Measurements from ENCODE around the gene RASGRP3. TPM values are rescaled to one million over a fixed set of nuclear protein-coding genes. Genes with fewer than 3 reads are reported as not detected.
A peak's percentile ranks its signal among the peaks of the same experiment; 100 is the strongest.

Gene RASGRP3
- total RNA-seq, 1 donor from 2014 or later: 202 TPM

DNA sequence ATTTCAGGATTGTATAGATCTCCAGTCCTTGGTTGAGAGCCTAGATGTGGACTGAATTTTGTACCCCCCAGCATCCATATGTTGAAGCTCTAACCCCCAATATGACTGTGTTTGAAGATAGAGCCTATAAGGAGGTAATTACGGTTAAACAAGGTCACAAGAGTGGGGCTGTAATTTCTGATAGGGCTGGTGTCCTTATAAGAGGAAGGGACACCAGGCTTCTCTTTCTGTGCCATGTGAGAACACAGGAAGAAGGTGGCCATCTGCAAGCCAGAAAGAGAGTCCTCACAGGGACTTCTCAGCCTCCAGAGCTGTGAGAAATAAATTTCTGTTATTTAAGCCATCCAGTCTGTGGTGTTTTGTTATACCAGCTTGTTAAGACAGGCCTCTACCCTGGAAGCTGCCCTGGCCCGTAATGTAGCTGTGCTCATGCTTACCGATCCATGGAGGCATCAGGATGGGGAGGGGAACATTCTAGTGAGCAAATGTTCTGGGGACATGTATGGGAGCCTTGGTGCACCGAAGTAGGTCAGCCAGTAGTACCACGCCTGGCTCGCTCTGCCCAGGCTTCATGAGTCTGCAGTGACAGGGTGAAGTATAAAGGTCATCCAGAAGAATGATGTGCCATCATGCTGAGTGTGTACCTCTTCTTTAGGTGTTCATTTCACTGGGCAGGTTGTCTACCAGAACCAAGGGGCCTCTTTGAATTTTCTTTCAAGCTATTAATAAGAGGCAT, 16.1 kb downstream of the RASGRP3 start:
- no peak for DNase-seq

DNA sequence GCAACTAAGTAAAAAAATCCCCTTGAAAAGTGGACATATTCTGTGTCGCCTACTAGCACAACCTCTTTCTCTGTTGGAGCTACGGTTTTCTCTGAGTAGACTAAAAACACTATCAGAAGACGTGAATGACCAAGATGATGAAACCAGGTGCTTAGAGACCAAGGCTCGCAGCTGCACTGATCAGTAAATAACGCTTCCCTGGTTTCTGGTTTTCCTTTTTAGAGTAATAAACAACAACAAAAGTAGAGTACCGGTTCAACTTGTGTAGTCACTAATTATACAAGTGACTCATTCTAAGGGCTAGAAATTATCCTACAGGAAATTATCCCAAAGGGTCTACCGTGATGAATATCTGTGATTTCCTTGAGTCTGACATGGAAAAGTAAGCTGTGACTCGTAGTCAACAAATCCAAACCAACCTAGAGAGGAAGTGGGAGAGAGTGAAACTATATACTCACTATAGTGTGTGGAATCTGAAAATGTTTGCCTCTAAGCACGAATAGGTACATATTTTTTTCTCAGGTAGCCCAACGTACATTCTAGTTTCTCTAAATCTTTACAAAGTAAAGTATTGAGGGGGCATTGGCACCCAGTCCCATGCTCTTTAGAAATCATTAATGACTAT, 17.8 kb downstream of the RASGRP3 start:
- peak; percentile 56 for DNase-seq

DNA sequence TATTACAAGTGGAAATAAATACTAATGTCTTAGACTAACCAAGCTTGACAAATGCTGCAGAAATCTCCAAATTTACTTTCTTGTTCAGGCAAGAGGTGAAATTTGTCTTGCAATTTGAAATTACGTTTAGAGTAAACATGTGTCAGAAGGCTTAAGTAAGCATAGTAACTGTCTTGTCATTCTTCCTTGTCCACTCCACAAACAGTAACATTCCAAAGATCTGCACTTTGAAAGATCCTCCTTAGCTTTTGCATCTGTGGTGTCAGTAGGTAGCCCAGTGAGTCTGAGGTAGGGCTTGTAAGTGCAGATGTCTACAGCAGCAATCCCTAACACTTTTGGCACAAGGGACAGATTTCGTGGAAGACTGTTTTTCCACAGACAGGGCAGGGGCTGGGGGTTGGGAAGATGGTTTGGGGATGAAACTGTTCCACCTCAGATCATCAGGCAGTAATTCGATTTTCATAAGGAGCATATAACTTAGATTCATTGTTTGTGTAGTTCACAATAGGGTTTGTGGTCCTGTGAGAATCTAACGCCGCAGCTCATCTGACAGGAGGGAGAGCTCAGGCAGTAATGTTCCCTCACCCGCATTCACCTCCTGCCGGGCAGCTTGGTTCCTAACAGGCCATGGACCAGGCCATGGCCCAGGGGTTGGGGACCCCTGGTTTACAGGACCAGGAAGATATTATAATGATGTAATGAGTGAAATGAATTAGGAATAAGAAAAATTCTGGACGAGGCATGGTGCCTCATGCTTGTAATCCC, 18.6 kb downstream of the RASGRP3 start:
- no peak for DNase-seq

DNA sequence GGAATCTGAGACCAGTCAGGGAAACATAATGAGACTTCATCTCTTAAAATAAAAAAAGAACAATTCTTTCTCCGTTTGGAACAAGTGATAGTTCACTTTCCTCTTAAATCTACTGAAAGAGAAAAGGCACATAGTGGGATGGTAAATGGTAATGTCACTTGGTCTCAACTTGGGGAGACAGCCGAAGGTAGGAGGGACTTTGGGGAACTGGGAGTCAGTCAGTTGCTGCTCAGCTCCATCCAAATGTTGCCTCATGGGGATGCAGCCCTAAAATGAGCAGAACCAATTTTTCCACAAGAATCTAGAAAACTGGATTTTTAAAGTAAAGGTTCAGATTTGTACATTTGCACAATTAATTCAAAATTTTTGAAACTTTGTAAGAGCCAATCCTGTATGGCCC, 19.2 kb downstream of the RASGRP3 start:
- DNase-seq: no peak

DNA sequence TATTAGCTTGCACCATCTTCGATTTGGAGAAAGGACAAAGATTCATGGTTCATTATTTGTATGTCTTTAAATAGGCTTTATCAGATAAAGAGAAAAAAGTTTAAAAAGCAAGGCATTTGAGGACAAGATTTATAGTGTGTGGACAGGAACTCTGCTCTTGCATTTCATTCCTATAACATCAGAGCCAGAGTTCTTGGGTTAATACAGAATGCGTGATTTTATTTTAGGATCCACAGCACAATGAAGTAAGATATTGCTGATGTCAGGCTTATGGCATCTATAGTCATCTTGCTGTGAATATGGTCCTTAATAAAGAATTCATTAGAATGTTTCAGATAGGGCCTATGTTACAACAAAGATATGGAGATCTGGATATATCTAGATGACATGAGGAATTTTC, 19.7 kb downstream of the RASGRP3 start:
- DNase-seq: no peak

DNA sequence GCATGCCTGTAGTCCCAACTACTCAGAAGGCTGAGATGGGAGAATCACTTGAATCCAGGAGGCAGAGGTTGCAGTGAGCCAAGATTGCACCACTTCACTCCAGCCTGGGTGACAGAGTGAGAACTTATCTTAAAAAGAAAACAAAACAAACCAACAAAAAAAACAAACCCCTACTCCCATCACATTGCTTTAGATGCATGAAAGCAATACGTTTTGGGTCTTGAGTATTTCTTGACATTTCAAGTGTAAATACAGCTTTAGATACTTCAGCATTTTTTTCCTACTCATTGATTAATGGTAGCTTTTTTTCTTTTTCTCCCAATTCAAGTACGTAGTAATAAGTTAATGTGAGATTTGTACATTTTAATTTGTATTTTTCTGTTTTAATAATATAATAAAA, 20.3 kb downstream of the RASGRP3 start:
- no peak for DNase-seq

DNA sequence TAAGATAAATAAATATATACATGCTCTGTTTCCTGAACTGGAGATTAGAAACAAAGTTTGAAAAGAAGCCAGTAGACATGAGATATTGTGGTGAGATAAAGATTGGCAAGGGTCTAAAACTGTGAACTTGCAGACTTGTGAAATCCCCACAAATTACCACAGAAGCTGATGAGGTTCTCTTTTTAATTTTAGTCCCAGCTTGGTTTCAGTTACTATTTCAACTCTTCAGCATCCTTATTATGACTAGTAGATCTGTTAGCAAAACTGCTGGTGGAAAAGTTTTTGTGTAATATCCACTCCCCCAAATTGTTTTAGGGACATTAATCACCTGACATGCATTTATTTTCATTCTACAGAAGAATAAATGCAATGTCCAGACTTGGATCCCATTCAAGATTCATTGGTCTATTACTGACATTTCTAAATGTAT, 20.8 kb downstream of the RASGRP3 start:
- DNase-seq: peak; percentile 66

DNA sequence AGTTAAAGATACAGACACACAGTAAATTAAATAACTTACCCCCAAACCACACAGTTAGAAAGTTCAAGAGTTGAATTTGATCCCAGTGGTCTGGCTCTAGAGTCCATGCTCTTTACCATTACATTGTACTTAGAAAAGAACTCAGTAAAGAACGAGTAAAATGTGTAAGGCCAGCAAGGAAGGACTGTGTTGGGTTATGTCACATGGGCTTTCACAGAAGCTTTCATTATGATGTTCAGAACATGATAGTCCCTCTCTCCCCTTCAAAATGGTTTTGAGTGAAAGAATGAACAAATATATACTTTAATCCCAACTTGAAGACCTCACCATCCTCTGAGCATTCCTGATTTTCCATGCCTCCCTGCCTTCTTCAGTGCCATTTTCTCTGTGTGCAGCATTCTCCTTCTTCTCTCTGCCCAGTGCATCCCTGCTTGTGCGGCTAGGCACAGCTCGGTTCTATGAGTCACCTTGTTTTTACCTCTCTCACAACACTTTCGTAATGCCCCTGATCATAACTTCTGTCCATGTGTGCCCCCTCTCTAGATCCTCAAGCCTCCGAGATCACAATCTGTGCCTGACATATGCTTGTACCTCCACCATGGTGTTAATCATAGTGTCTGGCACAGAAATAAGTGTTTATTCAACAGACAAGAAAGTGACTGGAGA, 22.0 kb downstream of the RASGRP3 start:
- DNase-seq: no peak

DNA sequence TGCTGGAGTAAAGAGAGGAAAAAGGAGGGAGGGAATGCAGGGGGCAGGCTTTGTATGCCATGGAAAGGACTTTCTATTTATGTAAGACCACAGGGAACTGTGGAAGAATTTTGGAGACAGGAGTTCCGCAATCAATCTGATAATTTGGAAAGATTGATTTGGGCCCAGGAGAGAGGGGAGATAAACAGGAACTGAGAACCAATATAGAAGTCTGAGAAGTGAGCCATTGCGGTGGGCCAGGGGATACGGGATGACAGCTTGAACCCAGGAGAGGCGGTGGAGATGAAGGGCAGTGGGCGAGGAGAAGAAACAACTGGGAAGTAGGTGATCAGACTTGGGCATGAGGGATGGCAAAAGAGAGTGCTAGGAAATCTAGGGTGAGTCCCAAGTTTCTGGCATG, 23.7 kb downstream of the RASGRP3 start:
- no peak for DNase-seq

DNA sequence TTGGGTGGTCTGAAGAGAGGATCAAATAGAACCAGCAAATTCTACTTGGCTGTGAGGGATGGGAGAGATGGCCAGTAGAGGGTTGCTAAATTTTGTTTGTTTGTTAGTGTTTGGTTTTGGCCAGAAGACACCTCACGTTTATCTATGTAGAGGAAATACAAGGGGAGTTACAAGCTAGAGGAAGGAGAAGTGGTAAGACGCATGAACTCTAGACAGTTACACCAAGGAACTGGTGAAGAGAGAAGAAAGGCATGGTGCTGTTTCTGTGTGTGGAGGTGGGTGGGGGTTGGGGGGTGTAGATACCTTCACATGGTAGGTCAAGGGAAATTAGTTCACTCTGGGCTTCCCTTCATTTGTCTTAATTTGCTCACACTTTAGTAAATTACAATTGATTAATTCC, 25.6 kb downstream of the RASGRP3 start:
- no peak for DNase-seq

DNA sequence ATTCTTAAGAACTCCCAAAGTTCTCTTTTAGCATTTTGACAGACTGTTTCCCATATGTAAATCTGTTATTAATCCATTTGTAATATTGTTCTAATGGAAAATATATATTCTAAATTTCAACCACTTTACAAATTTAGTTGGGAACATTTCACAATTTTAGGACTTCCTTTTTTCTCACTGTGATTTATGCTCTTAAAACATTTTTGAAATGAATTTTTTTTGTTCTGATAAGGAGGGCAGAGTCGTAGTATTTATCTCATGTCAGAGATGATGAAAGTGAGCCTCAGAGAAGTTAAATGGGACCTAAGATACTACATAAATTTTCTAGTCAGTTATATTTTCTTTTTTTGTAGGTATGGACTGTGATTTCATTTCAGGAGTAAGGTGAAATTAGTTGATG, 26.6 kb downstream of the RASGRP3 start:
- no peak for DNase-seq

DNA sequence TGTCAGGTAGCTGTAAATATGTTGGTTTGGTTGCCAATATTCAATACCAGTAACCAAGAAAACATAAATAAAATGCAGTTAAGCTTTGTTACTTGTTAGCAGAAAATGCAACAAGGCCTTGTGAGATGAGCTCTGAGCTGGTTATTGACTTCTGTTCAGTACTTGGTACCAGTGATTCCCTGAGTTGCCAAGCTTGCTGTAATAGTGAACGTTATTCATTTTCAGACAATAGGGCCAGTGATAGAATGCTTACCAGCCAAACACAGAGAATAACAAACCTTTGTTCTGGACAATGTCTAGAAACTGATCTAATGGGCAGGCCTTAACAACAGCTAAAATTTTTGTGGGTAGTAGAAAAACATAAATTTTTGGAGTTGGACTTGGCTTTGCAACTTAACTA, 29.5 kb downstream of the RASGRP3 start:
- DNase-seq: no peak

DNA sequence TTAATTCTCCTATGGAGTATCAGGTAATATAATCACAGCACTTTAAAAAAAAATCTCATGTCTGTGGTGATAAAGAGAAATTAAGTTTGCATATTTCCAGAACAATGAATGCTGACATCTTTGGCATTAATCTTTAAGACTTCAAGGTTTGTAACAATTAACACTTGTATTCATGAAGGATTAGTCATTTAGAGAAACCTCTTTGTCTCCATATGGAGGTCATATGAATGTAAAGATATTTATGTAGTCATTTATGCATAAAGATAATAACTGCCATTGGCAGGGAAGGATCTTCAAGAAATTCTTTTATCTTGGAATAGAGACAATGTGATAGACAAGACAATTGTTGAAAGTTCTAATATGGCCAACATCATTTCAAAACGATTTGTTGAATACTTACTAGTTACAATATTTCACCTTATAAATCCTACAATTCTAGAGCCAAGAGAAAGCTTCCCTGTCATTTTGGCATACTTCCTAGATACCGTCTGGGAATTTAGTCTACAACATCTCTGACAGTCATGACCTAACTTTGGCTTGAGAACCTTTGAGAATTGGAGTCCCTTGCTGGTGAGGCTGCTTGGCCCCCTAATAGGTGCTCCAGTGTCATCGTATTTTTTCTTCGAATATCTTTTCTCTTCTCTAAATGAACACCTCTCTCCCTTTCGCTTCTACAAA, 33.6 kb downstream of the RASGRP3 start:
- DNase-seq: no peak

DNA sequence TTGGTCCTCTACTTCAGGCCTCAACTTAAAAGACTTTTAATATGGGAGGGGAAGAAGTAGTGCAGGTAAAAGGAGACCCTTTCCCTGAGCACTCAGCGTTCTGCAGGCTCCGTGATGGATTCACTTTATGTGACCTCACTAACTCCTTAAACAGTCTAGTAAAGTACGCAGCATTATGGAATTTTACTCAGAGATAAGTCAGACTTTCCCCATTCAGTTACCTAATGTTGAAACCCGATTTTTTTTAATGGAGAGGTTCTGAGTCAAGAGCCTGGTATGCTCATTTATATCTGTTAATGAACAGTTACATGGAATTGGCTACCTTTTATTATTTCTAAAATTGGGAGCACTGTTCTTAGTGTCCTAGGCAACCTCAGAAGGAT, 34.1 kb downstream of the RASGRP3 start:
- DNase-seq: no peak

DNA sequence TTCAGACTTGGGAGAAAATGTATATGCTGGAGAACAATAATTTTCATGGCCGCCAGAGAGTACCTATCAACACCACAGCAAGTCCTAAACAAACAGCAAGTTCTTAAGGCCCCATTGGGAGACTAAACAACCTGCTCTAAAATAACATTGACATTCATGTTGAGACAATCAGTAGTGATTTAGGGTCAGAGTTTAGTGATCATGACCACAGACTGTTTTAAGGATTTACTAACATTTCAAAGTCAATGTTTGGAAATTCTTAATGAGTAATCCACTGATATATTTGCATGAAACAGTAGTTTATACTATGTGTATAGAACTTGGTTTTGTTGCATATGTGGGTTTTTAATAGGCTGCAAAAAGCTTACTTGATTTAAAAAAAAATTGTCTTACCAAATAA, 34.7 kb downstream of the RASGRP3 start:
- DNase-seq: no peak

DNA sequence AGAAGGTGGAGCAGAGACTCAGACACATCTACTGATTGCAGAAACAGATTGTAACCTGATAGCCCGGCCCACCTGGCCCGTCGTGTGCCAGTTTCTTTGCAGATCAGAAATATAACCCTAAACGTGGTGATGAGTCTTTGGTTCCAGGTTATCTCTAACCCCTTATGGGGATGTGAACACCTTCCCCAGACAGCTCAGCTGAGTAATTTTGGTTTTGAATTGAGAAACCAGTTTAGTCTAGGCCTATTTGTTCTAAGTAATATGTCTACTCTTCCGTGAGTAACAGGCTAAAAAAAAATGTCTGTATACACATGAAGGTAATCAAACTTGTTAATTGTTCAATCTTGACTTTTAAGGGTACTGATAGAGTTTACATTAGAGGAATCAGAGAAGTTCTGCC, 35.7 kb downstream of the RASGRP3 start:
- DNase-seq: no peak

DNA sequence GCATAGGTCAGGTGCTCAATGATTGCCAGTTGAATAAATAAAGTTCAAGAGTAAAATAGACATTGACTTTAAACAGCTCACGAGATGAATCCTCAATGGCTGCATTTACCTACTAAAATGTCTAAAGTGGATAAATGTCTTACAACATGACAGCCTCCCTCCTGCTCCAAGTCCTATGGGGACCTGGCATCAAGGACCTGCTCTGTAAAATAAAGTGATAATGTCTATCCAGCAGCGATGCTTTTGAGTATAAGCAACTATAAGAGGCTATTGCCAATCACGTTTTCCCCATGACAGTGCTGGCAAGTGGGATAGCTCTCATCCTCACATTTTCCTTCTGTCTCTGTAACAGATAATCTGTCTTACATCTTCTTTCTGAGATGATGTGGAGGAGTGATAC, 37.0 kb downstream of the RASGRP3 start:
- no peak for DNase-seq

DNA sequence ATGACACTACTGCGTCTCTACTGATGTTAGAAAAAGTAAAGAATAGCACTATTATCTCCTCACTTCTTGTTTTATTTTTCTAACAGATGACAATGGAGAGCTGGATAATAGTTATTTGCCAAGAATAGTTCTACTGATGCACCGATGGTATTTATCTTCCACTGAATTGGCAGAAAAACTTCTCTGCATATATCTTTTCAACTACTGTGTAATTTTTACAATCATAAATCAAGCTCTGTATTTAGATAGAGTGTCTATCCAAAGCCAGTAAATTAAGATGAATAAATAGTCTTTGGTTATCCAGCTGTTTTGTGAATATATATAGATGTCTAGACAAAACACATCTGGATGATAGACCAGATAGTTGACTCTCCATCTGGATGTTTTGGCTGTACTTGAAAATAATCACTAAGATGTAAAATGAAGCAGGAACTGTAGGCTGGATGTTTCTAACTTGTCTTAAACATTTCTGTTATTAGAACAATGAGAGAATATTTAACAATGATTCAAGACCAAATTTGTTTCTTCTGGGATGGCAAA, 40.1 kb downstream of the RASGRP3 start:
- DNase-seq: no peak

DNA sequence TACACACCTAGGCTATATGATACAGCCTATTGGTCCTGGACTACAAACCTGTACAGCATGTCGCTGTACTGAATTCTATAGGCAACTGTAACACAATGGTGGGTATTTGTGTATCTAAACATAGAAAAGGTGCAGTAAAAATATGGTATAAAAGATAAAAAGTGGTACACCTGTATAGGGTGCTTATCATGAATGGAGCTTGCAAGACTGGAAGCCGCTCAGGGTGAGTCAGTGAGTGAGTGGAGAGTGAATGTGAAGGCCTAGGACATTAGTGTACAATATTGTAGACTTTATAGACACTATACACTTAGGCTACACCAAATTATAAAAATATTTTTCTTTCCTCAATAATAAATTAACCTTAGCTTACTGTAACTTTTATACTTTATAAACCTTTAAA, 41.8 kb downstream of the RASGRP3 start:
- DNase-seq: no peak

DNA sequence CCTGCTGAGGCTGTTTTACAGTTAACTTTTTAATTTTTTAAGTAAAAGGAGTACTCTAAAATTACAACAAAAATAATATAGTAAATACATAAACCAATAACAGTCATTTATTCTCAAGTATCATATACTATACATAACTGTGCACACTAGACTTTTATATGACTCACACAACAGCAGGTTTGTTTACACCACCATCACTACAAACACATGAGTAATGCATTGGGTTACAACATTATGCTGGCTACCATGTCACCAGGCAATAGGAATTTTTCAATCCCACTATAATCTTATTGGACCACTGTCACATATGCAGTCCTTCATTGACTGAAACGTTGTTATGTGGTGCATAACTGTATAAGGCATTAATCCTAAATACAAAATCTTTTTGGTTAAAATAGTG, 42.5 kb downstream of the RASGRP3 start:
- DNase-seq: no peak

DNA sequence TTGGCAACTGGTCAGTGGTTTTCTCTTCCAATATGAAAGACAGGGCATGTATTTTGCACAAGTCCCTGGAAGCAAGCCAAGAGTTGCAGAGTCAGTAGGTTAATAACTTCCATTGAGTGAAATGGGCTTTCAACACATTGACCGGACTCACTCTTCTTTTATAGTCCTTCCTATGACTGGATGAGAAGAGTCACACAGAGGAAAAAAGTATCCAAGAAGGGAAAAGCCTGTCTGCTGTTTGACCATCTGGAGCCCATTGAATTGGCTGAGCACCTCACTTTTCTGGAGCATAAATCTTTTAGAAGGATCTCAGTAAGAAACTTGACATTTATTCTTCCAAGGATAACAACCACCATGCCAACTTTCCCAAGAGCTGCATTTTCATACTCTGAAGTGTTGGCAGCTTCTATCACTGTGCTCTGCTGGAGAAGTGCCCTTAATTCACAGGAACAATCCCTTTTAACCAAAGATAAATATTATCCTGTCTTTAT, 45.4 kb downstream of the RASGRP3 start:
- DNase-seq: peak; percentile 90

DNA sequence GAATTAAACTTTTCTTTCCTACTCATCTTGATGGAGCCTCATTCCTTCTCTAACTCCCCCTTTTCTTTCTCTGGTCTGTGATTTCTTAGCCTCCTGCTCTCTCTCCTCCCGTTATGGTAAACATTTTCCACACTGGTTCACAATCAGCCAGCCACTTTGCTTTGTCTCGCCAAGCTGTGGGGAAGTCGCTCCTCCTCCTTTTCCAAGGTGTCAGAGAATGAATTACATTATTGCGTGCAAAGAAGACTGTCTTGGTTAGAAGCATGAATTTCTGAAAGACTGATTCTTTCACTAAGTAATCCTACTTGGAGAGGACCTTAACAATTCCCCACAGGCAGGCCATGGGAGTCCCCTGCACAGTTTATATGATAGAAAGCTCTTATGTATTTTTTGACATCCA, 46.1 kb downstream of the RASGRP3 start:
- DNase-seq: no peak

Data from dermis blood vessel endothelial cell (primary cell).